ENCODE results near the gene SPON1.

DNA sequence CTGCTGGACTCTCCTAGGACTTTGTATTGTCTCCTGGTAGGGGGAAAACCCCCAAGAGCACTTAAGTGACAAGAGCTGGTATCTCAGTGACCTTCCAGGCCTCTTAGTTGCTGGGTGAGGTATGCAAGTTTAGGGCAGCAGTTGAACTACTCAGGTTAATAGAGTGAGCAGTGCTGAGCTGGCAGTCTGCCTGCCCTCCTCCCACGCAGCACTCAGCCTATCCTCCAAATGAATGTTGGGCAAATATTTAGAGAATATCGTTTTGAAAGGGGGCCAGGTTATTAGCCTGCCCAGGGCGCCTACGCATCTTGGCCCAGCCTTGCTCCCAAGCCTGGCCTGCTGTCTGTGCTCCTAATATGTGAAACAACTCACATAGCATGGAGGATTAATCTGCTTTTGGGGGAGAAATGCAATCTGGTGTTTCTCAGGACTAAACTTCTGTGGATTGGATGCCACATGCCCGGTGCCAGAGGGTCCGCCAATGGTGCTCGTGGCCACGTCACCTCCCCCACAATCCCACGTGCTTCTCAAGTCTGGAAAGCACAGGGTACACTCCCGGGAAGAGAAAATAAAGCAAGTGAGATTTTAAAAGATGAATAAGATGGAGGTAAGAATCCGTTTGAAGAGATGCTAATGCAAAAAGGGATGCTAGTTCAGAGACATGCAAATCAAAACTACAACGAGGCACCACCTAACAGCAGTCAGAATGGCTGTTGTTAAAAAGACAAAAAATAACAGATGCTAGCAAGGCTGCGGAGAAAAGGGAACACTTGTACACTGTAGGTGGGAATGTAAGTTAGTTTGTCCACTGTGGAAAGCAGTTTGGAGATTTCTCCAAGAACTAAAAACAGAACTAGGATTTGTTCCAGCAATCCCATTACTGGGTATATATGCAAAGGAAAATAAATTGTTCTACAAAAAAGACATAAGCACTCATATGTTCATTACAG is 67.7 kb downstream of the SPON1 start:
- TF ChIP-seq, protein P1, sequence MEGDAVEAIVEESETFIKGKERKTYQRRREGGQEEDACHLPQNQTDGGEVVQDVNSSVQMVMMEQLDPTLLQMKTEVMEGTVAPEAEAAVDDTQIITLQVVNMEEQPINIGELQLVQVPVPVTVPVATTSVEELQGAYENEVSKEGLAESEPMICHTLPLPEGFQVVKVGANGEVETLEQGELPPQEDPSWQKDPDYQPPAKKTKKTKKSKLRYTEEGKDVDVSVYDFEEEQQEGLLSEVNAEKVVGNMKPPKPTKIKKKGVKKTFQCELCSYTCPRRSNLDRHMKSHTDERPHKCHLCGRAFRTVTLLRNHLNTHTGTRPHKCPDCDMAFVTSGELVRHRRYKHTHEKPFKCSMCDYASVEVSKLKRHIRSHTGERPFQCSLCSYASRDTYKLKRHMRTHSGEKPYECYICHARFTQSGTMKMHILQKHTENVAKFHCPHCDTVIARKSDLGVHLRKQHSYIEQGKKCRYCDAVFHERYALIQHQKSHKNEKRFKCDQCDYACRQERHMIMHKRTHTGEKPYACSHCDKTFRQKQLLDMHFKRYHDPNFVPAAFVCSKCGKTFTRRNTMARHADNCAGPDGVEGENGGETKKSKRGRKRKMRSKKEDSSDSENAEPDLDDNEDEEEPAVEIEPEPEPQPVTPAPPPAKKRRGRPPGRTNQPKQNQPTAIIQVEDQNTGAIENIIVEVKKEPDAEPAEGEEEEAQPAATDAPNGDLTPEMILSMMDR (IDR thresholded peaks at IDR 0.05): no peak
- TF ChIP-seq EZH2 (IDR thresholded peaks at IDR 0.05; ENCODE audit: borderline replicate concordance, insufficient read depth, low read depth, low read length, poor library complexity, severe bottlenecking): no peak

Measured in B cell (primary cell).